ENCODE data around the gene NRXN3.

- TF ChIP-seq CTCF (IDR thresholded peaks at IDR 0.05 in 4 of 5, conservative IDR thresholded peaks at IDR 0.05 in 1 of 5) (no peak), POLR2A (IDR thresholded peaks at IDR 0.05) (no peak)
Observed at GRCh38 chr14:79802093-79802492, 1631.9 kb downstream of the NRXN3 start.
